AML-193 (cell line): ENCODE data around the gene CCDC107.
"Not testable (repeated sequence)": the region's sequence is repeated elsewhere in the genome, so short reads cannot be mapped to it uniquely, and the experiment has no call there.

Experiments used
- DNase-seq, 2 experiments: peaks; one replicate each; lab custom pipeline; 2025; lab: John Stamatoyannopoulos, UW

Gene CCDC107

DNA sequence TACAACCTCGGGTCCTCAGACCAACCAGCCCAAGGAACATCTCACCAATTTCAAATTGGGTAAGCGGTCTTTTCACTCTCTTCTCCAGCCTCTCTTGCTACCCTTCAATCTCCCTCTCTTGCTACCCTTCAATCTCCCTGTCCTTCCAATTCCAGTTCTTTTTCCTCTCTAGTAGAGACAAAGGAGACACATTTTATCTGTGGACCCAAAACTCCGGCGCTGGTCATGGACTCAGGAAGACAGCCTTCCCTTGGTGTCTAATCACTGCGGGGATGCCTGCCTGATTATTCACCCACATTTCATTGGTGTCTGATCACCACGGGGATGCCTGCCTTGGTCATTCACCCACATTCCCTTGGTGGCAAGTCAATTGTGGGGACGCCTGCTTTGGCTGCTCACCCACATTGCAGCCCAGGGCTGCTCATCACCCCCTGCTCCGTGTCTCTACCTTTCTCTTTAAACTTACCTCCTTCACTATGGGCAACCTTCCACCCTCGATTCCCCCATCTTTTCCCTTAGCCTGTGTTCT lies 20.6 kb upstream of the CCDC107 start:
- DNase-seq, result not testable (repeated sequence)

DNA sequence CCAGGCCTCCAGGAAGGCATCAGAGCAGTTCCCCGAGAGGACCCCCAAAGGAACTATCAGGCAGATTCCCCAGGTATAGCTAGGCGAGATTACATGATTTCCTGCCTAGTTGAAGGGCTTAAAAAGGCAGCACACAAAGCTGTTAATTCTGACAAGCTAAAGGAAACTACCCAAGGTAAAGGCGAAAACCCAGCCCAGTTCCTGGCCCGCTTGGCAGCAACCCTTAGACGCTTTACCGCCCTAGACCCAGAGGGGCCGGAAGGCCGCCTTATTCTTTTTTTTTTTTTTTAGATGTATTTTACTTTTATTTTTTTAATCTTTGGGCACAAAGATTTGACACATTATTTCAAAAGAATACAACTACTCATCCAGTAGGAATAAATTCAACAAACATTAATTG lies 19.3 kb upstream of the CCDC107 start:
- not testable (repeated sequence) for DNase-seq

GRCh38 chr9:35639225-35639624 lies 18.9 kb upstream of the CCDC107 start:
- DNase-seq, result not testable (repeated sequence)

- DNase-seq, result no peak
Measured at GRCh38 chr9:35639631-35640030, 18.5 kb upstream of the CCDC107 start.

DNA sequence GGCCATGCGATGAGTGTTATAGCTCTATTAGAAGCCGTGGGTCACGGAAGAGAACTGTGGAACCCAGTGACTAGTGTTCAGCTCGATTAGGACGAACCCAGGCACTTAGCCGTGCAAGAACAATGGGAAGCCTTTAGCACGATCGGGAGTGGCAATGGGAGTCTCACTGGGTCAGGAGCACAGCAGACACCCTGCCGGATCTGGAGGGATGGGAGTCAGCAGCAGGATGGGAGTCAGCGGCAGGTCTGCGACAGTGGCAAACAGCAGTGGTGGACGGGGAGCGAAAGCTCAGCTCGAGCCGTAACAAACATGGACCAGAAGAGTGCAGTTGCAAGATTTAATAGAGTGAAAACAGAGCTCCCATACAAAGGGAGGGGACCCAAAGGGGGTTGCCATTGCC lies 17.7 kb upstream of the CCDC107 start:
- not testable (repeated sequence) for DNase-seq

- DNase-seq, result not testable (repeated sequence)
Measured at GRCh38 chr9:35641478-35641877, 16.6 kb upstream of the CCDC107 start.

DNA sequence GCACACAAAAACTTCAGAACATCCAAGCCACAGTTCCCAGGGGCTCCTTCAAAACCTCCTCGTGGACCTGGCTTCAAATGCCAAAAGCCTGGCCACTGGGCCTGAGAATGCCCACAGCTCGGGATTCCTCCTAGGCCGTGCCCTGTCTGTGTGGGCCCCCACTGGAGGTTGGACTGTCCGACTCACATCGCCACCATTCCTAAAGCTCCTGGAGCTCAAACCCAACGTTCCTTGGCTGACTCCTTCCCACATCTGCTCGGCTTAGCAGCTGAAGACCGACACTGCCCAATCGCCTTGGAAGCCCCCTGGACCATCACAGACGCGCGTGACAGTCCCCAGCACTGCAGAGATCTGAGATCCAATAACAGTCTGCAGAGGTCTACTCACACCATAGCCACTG lies 15.0 kb upstream of the CCDC107 start:
- DNase-seq, result no peak

DNA sequence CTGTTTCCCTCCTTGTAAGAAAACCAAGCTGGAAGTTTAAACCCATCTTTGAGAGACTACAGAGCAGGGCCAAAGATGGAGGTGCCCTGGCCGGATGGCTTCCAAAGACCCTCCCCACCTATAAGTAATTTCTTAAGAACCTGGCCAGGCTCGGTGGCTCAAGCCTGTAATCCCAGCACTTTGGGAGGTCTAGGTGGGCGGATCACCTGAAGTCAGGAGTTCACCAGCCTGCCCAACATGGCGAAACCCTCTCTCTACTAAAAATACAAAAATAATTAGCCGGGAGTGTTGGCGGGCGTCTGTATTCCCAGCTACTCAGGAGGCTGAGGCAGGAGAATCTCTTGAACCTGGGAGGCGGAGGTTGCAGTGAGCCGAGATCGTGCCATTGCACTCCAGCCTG lies 12.4 kb upstream of the CCDC107 start:
- DNase-seq, result not testable (repeated sequence)

GRCh38 chr9:35646153-35646532 lies 11.9 kb upstream of the CCDC107 start:
- DNase-seq, result peak in 1 of 2 experiments; percentile 18

- peak; percentile 74 to 81 for DNase-seq
Measured at GRCh38 chr9:35646533-35647265, 11.4 kb upstream of the CCDC107 start.

GRCh38 chr9:35649431-35650340 lies 8.4 kb upstream of the CCDC107 start:
- DNase-seq, result no peak

DNA sequence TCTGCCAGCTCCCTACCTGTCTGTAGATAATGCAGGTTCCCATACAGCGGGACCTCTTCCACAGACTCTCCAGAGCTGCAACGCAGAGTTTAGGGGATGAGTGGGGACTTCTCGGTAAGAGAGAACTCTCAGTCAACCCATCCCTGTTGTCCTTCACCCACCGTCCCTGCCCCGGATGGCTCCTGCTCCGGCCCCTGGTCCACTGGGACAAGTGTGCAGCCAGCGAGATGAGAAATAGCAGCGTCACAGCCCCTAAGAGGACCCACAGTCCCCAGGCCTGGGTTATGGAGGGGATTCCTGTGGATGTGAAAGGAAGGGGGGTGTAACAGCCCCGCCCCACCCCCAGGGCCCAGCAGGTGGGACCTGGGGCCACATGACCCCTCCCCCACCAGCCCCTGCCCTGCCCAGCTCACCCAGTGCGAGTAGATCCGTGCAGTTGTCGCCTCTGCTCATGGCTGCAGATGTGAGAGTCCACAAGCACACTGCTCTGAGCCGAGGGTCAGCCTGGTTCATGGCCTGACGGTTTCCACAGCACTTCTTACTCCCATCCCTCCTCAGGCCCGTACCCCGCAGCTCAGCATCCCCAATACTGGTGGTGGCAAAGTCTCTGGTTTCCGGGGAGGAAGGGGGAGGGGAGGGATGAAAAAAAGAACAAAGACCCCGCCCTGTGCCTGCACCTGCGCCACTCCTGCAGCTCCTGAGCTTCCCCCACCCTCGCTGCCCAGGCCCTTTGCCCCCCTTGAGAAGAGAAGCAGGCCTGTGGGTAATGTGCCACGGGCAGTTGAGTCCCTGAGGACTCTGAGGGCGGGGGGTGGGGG lies 7.5 kb upstream of the CCDC107 start, which contains the start of gene SIT1:
Gene SIT1 (minus strand): TSS at position 591 of the 818 bp plus-strand sequence. CDS start 78 bp downstream, at position 513.
- no peak for DNase-seq

DNA sequence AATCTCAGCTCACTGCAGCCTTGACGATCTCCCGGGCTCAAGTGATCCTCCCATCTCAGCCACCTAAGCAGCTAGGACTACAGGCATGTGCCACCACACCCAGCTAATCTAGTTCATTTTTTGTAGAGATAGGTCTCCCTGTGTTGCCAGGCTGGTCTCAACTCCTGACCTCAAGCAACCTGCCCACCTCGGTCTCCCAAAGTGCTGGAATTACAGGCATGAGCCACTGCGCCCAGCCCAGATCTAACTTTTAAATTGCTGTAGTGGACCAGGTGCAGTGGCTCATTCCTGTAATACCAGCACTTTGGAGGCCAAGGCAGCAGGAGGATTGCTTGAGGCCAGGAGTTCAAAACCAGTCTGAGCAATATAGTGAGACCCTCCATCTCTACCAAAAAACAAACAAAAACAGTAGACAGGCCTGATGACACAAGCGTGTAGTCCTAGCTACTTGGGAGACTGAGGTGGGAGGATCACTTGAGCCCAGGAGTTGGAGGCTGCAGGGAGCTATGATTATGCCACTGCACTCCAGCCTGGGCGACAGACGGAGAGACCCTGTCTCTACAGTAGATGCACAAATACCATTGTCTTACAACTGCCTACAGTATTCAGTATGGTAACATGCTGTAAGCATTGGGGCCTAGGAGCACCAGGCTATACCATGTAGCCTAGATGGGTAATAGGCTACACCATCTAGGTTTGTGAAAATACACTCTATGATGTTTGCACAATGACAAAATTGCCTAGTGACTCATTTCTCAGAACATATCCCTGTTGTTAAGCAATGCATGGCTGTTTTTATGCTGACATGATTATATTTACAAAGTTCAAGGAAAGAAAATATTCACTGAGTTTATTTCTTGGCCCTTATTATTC lies 5.9 kb upstream of the CCDC107 start:
- no peak for DNase-seq

DNA sequence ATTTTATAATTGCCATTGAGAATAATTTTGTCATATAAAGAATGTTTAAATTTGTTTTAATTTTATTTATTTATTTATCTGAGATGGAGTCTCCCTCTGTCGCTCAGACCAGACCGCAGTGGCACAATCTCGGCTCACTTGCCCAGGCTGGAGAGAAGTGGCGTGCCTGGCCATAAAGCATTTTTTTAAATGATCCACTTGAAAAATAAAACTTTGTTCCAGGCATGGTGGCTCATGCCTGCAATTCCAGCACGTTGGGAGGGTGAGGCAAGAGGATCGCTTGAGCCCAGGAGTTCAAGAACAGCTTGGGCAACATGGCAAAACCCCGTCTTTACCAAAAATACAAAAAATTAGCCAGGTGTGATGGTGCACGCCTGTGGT lies 5.3 kb upstream of the CCDC107 start:
- no peak for DNase-seq

- DNase-seq, result no peak
Measured at GRCh38 chr9:35653611-35654010, 4.5 kb upstream of the CCDC107 start.

- no peak for DNase-seq
Measured at GRCh38 chr9:35656348-35656747, 1.7 kb upstream of the CCDC107 start.

DNA sequence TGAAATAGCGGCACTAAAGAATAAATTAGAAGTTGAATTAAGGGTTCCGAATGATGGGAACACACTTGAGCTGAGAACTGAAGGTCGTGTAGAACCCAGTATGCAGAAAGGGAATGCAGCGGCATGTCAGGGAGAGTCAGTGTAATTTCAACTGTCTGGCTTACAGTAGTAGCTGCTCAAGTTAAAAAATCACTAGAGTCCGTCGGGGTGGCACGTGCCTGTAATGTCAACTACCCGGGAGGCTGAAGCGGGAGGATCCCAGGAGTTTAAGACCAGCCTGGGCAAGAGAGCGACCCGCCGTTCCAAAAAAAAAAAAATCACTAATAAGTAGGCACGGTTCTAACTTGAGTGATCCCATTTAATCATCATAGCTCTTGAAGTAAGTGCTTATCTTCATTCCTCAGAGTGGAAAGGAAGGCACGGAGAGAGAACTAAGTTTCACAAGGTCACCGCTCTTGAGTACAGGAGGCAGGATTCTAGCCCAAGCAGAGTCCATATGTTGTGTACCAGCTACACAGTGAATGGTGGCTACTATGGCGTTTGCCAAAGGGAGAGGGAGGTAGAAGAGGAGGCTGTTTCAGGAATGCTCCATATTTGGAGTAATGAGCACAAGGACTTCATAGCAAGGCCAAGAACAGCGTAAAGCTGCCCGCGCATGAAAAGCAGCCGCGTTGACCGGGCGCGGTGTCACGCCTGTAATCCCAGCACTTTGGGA lies 1.1 kb upstream of the CCDC107 start:
- DNase-seq, result no peak

- peak; percentile 94 to 96 for DNase-seq
Measured at GRCh38 chr9:35657546-35658136, 451 bp upstream of the CCDC107 start, which contains the start of gene RMRP. Gene RMRP, minus strand, starts transcription at chr9:35658019.

DNA sequence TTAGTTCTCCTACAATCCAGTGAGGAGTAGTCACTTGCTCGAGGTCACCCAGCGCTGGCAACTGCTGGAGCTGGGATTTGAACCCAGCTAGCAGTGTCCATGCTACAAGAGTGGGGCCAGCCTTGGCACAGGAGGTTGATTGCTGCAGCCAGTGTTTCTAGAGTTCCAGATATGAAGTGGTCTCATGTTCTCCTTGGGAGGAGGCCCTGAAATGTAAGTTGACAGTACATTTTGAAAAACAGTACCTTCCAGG lies 802 bp downstream of the CCDC107 start:
- peak in 1 of 2 experiments; percentile 51 for DNase-seq

GRCh38 chr9:35659340-35659739 lies 1.2 kb downstream of the CCDC107 start:
- no peak for DNase-seq
